CD4-positive, CD25-positive, alpha-beta regulatory T cell (primary cell): ENCODE measurements around the gene HSF4. TPM values are rescaled to one million over a fixed set of nuclear protein-coding genes. Genes with fewer than 3 reads are reported as not detected.

ENCODE experiments used
- ATAC-seq, 2 donors: fragments of 150-1000 bp; cut with Tn5 transposase; one replicate each; pipeline ENCODE4 v1.10.0; 2021; ENCODE audit warnings: low read depth in 2 of 2, moderate number of reproducible peaks in 2 of 2, moderate library complexity in 1 of 2
- DNase-seq, 3 donors: peaks; one replicate each; pipeline versions ENCODE4 v3.0.0 to v3.0.0-alpha.2; 2012 to 2022; ENCODE audit warnings: mixed read lengths in 1 of 3
- H3K27ac ChIP-seq: one replicate; pipeline ENCODE4 v1.7.0; 2013; ENCODE audit warnings: mild to moderate bottlenecking, low read length; ENCODE audit not compliant: insufficient read depth, poor library complexity, severe bottlenecking
- H3K27me3 ChIP-seq: one replicate; pipeline ENCODE4 v1.7.0; 2013; ENCODE audit warnings: low read length; ENCODE audit not compliant: control insufficient read depth, insufficient read depth
- H3K36me3 ChIP-seq: one replicate; pipeline ENCODE4 v1.7.0; 2013; ENCODE audit warnings: mild to moderate bottlenecking, low read length, moderate library complexity; ENCODE audit not compliant: control insufficient read depth, insufficient read depth
- H3K4me1 ChIP-seq: 2 replicates; pipeline ENCODE4 v1.7.0; 2013; ENCODE audit warnings: mild to moderate bottlenecking, low read length; ENCODE audit not compliant: insufficient read depth, control insufficient read depth, poor library complexity, severe bottlenecking
- H3K4me3 ChIP-seq: one replicate; pipeline ENCODE4 v1.7.0; 2013; ENCODE audit warnings: low read depth, mild to moderate bottlenecking, low read length, moderate library complexity
- H3K9me3 ChIP-seq, 2 experiments: 1 replicate in 1 of 2; 2 replicates in 1 of 2; pipeline ENCODE4 v1.7.0; 2013; ENCODE audit warnings: low read length in 2 of 2, mild to moderate bottlenecking in 1 of 2, moderate library complexity in 1 of 2; ENCODE audit not compliant: control insufficient read depth in 2 of 2
- H3K27ac Mint-ChIP-seq, 3 donors: one replicate each; pipeline ENCODE4 v1.8.0; 2020 to 2022; ENCODE audit warnings: mild to moderate bottlenecking in 3 of 3, mixed read lengths in 3 of 3, moderate library complexity in 2 of 3
- H3K27me3 Mint-ChIP-seq: one replicate; pipeline ENCODE4 v1.8.0; 2022; ENCODE audit warnings: mild to moderate bottlenecking, mixed read lengths
- H3K36me3 Mint-ChIP-seq: one replicate; pipeline ENCODE4 v1.8.0; 2020; ENCODE audit warnings: mixed read lengths
- H3K4me1 Mint-ChIP-seq, 4 donors: one replicate each; pipeline ENCODE4 v1.8.0; 2020 to 2022; ENCODE audit warnings: mixed read lengths in 4 of 4, mild to moderate bottlenecking in 1 of 4
- H3K4me3 Mint-ChIP-seq, 4 donors: one replicate each; pipeline ENCODE4 v1.8.0; 2020 to 2022; ENCODE audit warnings: mild to moderate bottlenecking in 4 of 4, mixed read lengths in 4 of 4, moderate library complexity in 3 of 4
- H3K9me3 Mint-ChIP-seq, 7 donors: one replicate each; pipeline ENCODE4 v1.8.0; 2020 to 2022; ENCODE audit warnings: mixed read lengths in 7 of 7, mild to moderate bottlenecking in 3 of 7, moderate library complexity in 2 of 7
- polyA plus RNA-seq, 4 donors: library from polyadenylated mRNA; unstranded; fragments of 300-500 nt; fragmentation: Illumina TruSeq; gene quantifications; one replicate each; pipeline ENCODE4 v1.2.3, GENCODE V29; 2021
- total RNA-seq: library from RNA; stranded (reverse); gene quantifications from one replicate; pipeline ENCODE4 v1.2.3, GENCODE V29; 2022

Gene HSF4
- total and polyA plus RNA-seq, 5 donors from 2014 or later: 34.4 TPM; not detected in 4

DNA sequence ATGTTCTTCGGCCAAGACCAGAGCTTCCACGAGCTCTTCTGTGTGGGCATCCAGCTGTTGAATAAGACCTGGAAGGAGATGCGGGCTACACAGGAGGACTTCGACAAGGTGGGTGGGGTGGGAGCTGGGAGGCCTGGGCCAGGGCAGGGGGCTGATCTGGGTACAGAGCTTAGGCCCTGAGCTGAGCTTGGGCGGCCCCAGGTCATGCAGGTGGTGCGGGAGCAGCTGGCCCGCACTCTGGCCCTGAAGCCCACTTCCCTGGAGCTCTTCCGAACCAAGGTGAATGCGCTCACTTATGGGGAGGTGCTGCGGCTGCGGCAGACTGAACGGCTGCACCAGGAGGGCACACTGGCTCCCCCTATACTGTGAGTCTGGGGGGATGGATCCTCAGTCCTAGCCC, 37.9 kb downstream of the HSF4 start:
- Mint-ChIP-seq H3K27ac (peak overlapping the region in 1 of 3 donors; percentile 83), H3K27me3 (no peaks in the 10 kb centered on the region), H3K4me3 (no peak overlapping the region), H3K9me3 (no peaks in the 10 kb centered on the region), H3K36me3 (peaks cover 3% of the 10 kb centered on the region), H3K4me1 (peaks cover 0 to 14% (median 1%) of the 10 kb centered on the region in 4 donors)
- ATAC-seq: no peak
- H3K36me3 ChIP-seq: peaks cover 22% of the 10 kb centered on the region
- DNase-seq: no peak
- no peaks in the 10 kb centered on the region for H3K9me3 ChIP-seq
- H3K4me1 ChIP-seq: no peaks in the 10 kb centered on the region
- H3K27me3 ChIP-seq: no peaks in the 10 kb centered on the region
- no peak overlapping the region for H3K27ac ChIP-seq
- no peak overlapping the region for H3K4me3 ChIP-seq

DNA sequence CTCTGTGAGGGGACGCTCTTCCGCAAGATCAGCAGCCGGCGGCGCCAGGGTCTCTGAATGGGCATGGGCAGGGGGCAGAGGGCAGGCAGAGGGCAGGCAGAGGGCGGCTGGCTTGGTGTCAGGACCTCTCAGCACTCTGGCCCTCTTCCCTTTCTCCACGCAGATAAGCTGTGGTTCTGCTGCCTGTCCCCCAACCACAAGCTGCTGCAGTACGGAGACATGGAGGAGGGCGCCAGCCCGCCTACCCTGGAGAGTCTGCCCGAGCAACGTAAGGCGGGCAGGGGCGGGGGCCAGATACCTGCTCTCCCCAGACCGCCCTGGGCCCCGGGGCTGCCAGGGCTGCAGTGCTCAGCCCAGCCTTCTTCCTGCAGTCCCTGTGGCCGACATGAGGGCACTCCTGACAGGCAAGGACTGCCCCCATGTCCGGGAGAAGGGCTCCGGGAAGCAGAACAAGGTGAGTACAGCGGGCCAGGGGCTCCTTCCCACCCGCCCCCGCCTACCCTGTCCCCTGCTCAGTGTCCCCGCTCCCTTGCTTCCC, 38.5 kb downstream of the HSF4 start:
- Histone ChIP-seq H3K27me3 (no peaks in the 10 kb centered on the region), H3K36me3 (peaks cover 16% of the 10 kb centered on the region), H3K9me3 (no peaks in the 10 kb centered on the region), H3K27ac (no peak overlapping the region), H3K4me1 (no peaks in the 10 kb centered on the region), H3K4me3 (no peak overlapping the region)
- Mint-ChIP-seq H3K27me3 (no peaks in the 10 kb centered on the region), H3K9me3 (no peaks in the 10 kb centered on the region), H3K36me3 (peaks cover 3% of the 10 kb centered on the region), H3K4me3 (no peak overlapping the region), H3K4me1 (peaks cover 0 to 8% (median 1%) of the 10 kb centered on the region in 4 donors), H3K27ac (peak overlapping the region in 1 of 3 donors; percentile 83)
- DNase-seq (no peak), ATAC-seq (no peak)

DNA sequence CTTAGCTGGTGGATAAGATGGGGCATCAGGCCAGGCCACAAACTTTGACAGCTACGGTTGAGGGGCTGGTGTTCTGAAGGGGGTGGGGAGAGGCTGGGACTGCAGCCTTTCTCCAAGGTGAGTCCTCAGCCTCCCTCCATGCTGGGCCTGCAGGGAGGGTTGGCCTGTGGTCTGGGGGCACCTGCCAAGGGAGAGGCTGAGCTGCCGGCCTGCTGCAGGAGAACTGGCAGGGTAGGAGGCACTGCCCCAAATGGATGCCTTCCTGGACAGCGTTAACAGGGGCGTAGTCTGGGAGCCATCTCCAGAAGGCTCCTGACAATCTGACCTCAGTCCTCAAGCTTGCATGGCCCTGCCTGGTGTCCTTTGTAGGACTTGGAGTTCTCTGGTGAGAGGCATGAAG, 39.5 kb downstream of the HSF4 start:
- H3K27me3 ChIP-seq: no peaks in the 10 kb centered on the region
- H3K4me1 ChIP-seq: no peaks in the 10 kb centered on the region
- H3K4me1 Mint-ChIP-seq: peaks cover 0 to 4% (median 0%) of the 10 kb centered on the region in 4 donors
- peaks cover 9% of the 10 kb centered on the region for H3K36me3 ChIP-seq
- no peak for ATAC-seq
- H3K27me3 Mint-ChIP-seq: no peaks in the 10 kb centered on the region
- no peak overlapping the region for H3K27ac ChIP-seq
- H3K9me3 Mint-ChIP-seq: no peaks in the 10 kb centered on the region
- H3K9me3 ChIP-seq: no peaks in the 10 kb centered on the region
- no peak overlapping the region for H3K4me3 Mint-ChIP-seq
- no peak overlapping the region for H3K4me3 ChIP-seq
- no peaks in the 10 kb centered on the region for H3K36me3 Mint-ChIP-seq
- H3K27ac Mint-ChIP-seq: no peak overlapping the region
- no peak for DNase-seq

DNA sequence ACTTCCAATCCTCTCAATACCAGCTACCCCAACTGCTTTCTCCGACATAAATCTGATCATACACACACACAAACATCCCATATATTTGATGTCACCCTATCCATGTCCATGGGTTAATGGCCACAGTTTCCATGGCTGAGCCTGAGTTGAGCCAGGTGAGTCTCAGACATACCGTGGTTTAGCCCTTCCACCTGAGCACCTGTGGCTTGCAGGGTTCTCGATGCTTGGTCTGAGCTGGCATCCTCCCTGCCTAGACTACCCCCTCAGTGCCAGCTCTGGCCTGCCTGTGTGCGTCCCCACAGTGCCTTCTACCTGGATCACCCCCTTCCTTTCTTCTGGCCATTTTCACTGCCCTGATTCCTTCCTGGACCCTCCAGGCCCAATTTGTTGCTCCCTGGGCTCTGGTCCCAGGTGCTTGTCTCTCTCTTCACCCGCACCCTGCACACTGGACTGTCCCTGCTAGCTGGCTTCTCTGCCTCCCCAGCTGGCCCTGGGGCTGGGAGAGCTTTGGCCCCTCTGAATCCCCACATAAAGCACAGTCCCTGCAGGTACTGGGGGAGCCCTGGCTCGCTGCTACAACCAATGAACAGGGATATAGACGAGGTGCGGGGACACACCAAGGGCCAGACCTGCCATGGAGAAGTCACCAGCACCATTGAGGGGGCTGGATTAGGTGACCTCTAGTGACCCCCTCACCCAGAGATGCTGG, 41.7 kb downstream of the HSF4 start:
- H3K27ac Mint-ChIP-seq: peak overlapping the region in 1 of 3 donors; percentile 28
- H3K4me1 Mint-ChIP-seq: peaks cover 0 to 8% (median 0%) of the 10 kb centered on the region in 4 donors

DNA sequence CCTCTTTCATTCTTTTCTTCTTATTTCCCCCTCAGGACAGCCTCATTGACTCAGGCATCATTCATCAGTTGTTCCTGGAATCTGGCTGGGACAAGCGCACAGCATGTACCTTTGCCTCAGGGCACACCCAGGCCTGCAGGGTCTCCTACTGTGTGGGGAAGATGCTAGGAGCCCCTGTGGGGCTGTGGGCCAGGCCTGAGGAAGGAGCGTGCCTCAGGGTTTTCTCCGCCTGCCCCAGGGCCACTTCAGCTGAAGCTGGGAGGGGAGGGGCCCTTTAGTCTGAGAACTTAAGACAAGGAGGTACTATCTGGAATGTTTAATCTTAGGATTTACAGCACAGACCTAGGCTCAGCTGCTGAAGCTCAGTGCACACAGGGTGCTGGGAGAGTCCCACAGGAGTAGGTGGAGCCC, 42.3 kb downstream of the HSF4 start:
- Histone ChIP-seq H3K27me3 (no peaks in the 10 kb centered on the region), H3K27ac (no peak overlapping the region), H3K9me3 (no peaks in the 10 kb centered on the region), H3K4me3 (no peak overlapping the region), H3K4me1 (no peaks in the 10 kb centered on the region), H3K36me3 (peaks cover 5% of the 10 kb centered on the region)
- Mint-ChIP-seq H3K9me3 (no peaks in the 10 kb centered on the region), H3K36me3 (peaks cover 4% of the 10 kb centered on the region), H3K27me3 (no peaks in the 10 kb centered on the region), H3K27ac (no peak overlapping the region), H3K4me1 (peaks cover 0 to 8% (median 0%) of the 10 kb centered on the region in 4 donors), H3K4me3 (no peak overlapping the region)
- no peak for DNase-seq
- ATAC-seq: no peak

More for the DNA sequence above, 41.7 kb downstream of the HSF4 start:
- no peaks in the 10 kb centered on the region for H3K9me3 ChIP-seq
- no peaks in the 10 kb centered on the region for H3K27me3 Mint-ChIP-seq
- no peak overlapping the region for H3K4me3 ChIP-seq
- H3K9me3 Mint-ChIP-seq: no peaks in the 10 kb centered on the region
- H3K36me3 ChIP-seq: peaks cover 7% of the 10 kb centered on the region
- no peak overlapping the region for H3K4me3 Mint-ChIP-seq
- no peaks in the 10 kb centered on the region for H3K4me1 ChIP-seq
- ATAC-seq (no peak), DNase-seq (no peak)
- H3K36me3 Mint-ChIP-seq: peaks cover 4% of the 10 kb centered on the region
- no peaks in the 10 kb centered on the region for H3K27me3 ChIP-seq
- H3K27ac ChIP-seq: no peak overlapping the region

DNA sequence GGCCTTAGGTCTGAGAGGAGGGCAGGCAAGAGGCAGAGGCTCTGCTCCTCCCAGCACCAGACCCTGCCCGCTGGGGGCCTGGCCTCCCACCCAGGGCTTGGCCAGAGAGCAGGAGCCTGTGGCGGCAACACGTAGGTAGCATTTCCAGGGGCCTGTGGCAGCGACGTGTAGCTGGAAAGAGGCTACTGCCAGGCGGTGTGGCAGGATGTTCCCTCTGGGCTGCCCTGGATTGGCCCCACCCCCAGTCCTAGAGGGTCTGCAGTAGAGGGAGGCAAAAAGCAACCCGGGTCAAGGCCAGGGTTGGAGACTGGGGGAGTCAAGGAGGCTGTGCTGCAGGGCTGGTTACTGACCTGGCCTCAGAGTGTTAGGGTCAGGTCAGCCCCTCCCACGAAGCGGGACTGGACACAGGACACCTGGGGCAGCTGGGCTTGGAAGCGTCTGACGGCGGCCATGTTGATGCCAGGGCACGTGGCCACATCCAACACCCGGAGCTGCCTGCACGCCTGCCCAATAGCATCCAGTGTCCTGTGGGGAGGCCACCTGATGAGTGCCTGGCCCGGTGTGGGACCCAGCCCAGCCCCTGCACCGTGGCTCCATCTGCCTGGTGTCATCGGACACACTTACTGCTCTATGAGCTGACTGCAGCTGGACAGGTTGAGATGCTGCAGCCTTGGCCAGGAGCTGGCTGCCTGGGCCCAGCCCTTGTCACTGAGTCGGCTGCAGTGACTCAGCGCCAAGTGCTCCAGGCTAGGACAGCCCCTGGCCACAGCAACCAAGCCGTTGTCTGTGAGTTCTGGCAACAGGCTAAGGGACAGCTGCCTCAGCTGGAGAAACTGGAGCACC, 42.9 kb downstream of the HSF4 start:
- Histone ChIP-seq H3K36me3 (peaks cover 2% of the 10 kb centered on the region), H3K27ac (no peak overlapping the region), H3K4me3 (no peak overlapping the region), H3K9me3 (no peaks in the 10 kb centered on the region), H3K27me3 (no peaks in the 10 kb centered on the region), H3K4me1 (no peaks in the 10 kb centered on the region)
- ATAC-seq (no peak), DNase-seq (no peak)
- H3K4me1 Mint-ChIP-seq: peaks cover 0 to 8% (median 0%) of the 10 kb centered on the region in 4 donors
- H3K27ac Mint-ChIP-seq: peak overlapping the region in 1 of 3 donors; percentile 11
- H3K36me3 Mint-ChIP-seq: peaks cover 4% of the 10 kb centered on the region
- no peaks in the 10 kb centered on the region for H3K27me3 Mint-ChIP-seq
- no peak overlapping the region for H3K4me3 Mint-ChIP-seq
- H3K9me3 Mint-ChIP-seq: no peaks in the 10 kb centered on the region

DNA sequence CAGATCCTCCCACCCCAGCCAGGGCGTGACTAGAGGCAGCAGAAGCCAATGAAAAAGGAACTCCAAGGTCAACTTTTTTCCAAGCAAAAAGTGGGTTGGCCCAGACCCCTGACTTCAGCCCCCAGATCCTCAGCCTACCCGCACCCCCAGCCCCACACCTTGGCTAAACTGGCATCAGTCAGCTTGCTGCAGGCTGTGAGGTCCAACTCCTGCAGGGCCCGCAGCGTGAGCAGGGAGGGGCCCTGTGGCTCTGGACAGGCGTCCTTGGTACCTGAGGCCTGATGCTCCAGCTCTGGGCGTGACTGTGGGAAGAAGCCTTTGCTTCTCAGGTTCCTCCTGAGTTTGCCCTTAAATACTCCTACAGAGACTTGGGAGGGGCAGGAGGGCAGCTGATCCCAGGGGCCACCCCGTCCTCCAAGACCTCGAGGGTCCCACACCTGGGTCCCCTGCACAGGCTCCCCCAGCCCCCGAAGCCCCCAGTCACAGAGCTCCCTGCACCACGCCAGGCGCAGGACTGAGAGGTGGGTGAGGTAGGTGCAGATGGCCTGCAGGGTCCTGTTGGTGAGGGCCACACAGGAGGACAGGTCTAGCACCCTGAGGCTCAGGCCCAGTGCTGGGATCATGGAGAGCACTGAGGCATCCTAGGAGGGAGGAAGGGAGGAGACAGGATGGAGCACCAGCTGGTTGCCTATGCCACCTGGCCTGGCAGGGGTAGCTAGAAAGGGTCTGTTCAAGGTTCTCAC, 43.8 kb downstream of the HSF4 start:
- no peak overlapping the region for H3K4me3 ChIP-seq
- H3K27ac Mint-ChIP-seq: no peak overlapping the region
- H3K27me3 Mint-ChIP-seq: no peaks in the 10 kb centered on the region
- H3K36me3 Mint-ChIP-seq: peaks cover 4% of the 10 kb centered on the region
- no peaks in the 10 kb centered on the region for H3K27me3 ChIP-seq
- no peak overlapping the region for H3K4me3 Mint-ChIP-seq
- peaks cover 2% of the 10 kb centered on the region for H3K36me3 ChIP-seq
- H3K9me3 Mint-ChIP-seq: no peaks in the 10 kb centered on the region
- no peaks in the 10 kb centered on the region for H3K4me1 ChIP-seq
- ATAC-seq (no peak), DNase-seq (no peak)
- no peaks in the 10 kb centered on the region for H3K9me3 ChIP-seq
- H3K27ac ChIP-seq: no peak overlapping the region
- peaks cover 0 to 8% (median 0%) of the 10 kb centered on the region in 4 donors for H3K4me1 Mint-ChIP-seq
